Pancreas (tissue), 10 donors: ENCODE results near the gene CHRNA10. TPM values are rescaled to one million over a fixed set of nuclear protein-coding genes. Genes with fewer than 3 reads are reported as not detected.
"Not testable (repeated sequence)": the region's sequence is repeated elsewhere in the genome, so short reads cannot be mapped to it uniquely, and the experiment has no call there.

Experiments used
- ATAC-seq, 4 donors: fragments of 200-7000 bp; cut with Tn5 transposase; one replicate each; pipeline versions ENCODE4 v1.8.0 to v1.9.1; 2020; ENCODE audit warnings: mild to moderate bottlenecking in 4 of 4, moderate library complexity in 4 of 4
- DNase-seq, 6 donors: peaks; one replicate each; pipeline ENCODE4 v3.0.0-alpha.2; 2020
- FAIRE-seq: peaks from 2 replicates; lab custom pipeline; 2012; peaks lifted over from hg19 to GRCh38; lab: Jason Lieb, UNC
- H3K27ac ChIP-seq, 4 donors: fragments of 200-600 bp; sonication (generic); 1 replicate in 3 of 4; 2 replicates in 1 of 4; pipeline versions ENCODE4 v1.5.0 to v1.8.0; 2020
- H3K27me3 ChIP-seq, 4 donors: fragments of 200-600 bp; one replicate each; pipeline ENCODE4 v1.8.0; 2021
- H3K36me3 ChIP-seq, 3 donors: fragments of 200-600 bp; sonication (generic) in 1 of 3; one replicate each; pipeline versions ENCODE4 v1.5.0 to v1.8.0; 2020 to 2021
- H3K4me1 ChIP-seq, 3 donors: fragments of 200-600 bp; one replicate each; pipeline ENCODE4 v1.8.0; 2021
- H3K4me3 ChIP-seq, 4 donors: fragments of 200-600 bp; sonication (generic) in 2 of 4; one replicate each; pipeline versions ENCODE4 v1.5.0 to v1.8.0; 2020 to 2021
- H3K9me3 ChIP-seq, 4 donors: fragments of 200-600 bp; one replicate each; pipeline ENCODE4 v1.8.0; 2021
- WGBS, 2 donors: extraction: QIAGEN DNeasy Blood & Tissue Kit; methylation state at CpG; one replicate each; pipeline ENCODE4 v1.1.7; 2013; 5-methylcytosine and 5-hydroxymethylcytosine counted together
- intact Hi-C, 3 donors: fragments of 100-400 bp; cut with DNase I; formaldehyde crosslinking; loops; one replicate each; pipeline versions ENCODE4 v1.11.1 to v1.14.2; 2022
- polyA plus RNA-seq, 2 donors: library from polyadenylated mRNA; stranded (reverse); fragments of 200-250 nt; gene quantifications; one replicate each; pipeline ENCODE4 v1.2.3, GENCODE V29; 2013
- total RNA-seq, 6 donors: library from RNA; stranded (reverse); fragmentation: NEBNext Ultra II Directional in 4 of 6; extraction: Animal tissue kit (Norgen Biotek cat#: 25700) in 4 of 6; gene quantifications; one replicate each; pipeline versions ENCODE4 v1.2.1 to v1.2.4, GENCODE V29; 2021 to 2023
- TF ChIP-seq, protein P1 (sequence below), 4 donors: fragments of 200-600 bp; sonication (generic) in 3 of 4; IDR thresholded peaks; one replicate each; pipeline versions ENCODE4 v1.5.0 to v1.8.0; 2021; ENCODE audit warnings: antibody characterized with exemption in 4 of 4
- donor health status: healthy with polysubstance abuse.
- donor health status: DM: no; HTN: no; CAD: no; lungs with moderate emphysema.
- donor health status: DM: no; HTN: no; CAD: no.
- donor health status: control.
- donor health status: control.
- donor health status: Bipolar disorder and iron deficiency.
- donor health status: DM: yes; HTN: yes; CAD: no.
- donor health status: DM: no; HTN: no; CAD: no.
- donor health status: DM: no; HTN: no; CAD: no.
- donor health status: DM: yes; HTN: yes; CAD: no.

The CHRNA10 gene
- total and polyA plus RNA-seq, 8 donors, result 0.35 to 3.1 (median 0.54) TPM

DNA sequence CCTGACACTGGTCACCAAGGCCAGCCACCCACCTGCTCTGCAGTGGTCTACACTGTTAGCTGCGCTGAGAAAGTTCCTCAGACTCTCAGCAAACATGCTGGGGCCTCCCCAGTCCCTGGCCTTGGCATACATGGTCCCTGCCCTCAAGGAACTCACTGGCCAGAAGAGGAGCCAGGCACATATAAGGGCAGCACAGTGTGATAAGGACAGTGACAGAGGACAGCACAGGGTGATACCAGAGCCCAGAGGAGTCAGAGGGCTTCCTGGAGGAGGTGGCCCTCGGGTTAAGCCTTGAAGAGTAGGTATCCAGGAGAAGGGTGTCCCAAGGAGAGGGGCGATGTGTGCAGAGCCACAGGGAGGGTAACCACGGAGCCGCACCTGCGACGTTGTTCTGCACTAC is 25.6 kb downstream of the CHRNA10 start:
- H3K36me3 ChIP-seq, result no peaks in the 10 kb centered on the region
- 68 to 71% methylated on average over 7 of the region's 7 CpGs for WGBS, 2 donors
- FAIRE-seq (no peak), ATAC-seq (no peak), DNase-seq (no peak)
- no peak overlapping the region for H3K4me3 ChIP-seq
- TF ChIP-seq, protein P1, sequence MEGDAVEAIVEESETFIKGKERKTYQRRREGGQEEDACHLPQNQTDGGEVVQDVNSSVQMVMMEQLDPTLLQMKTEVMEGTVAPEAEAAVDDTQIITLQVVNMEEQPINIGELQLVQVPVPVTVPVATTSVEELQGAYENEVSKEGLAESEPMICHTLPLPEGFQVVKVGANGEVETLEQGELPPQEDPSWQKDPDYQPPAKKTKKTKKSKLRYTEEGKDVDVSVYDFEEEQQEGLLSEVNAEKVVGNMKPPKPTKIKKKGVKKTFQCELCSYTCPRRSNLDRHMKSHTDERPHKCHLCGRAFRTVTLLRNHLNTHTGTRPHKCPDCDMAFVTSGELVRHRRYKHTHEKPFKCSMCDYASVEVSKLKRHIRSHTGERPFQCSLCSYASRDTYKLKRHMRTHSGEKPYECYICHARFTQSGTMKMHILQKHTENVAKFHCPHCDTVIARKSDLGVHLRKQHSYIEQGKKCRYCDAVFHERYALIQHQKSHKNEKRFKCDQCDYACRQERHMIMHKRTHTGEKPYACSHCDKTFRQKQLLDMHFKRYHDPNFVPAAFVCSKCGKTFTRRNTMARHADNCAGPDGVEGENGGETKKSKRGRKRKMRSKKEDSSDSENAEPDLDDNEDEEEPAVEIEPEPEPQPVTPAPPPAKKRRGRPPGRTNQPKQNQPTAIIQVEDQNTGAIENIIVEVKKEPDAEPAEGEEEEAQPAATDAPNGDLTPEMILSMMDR (IDR thresholded peaks at IDR 0.05), result no peak
- H3K27ac ChIP-seq, result no peak overlapping the region
- peaks cover 0 to 4% (median 4%) of the 10 kb centered on the region in 3 donors for H3K4me1 ChIP-seq
- intact Hi-C loops, result no loop called here
- no peaks in the 10 kb centered on the region for H3K27me3 ChIP-seq
- no peaks in the 10 kb centered on the region for H3K9me3 ChIP-seq

DNA sequence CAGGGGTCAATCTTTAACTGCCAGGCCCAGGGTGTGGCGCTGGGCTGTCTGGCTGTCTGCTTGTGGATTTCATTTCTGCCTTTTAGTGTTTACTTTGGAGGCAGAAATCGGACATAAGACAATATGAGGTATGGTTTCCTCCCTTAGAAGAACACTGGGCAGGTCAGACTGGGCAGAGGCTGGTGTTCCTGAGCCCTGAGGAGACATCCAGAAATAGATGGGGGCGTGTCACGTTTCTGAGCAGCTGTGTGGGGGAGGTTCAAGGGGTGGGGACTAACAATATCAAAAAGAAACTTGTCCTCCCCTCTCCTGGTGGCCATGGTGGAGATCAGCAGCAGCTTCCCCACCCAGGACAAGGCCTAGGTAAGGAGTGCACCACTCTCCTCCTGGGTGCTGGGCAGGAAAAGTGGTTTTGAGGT is 26.4 kb downstream of the CHRNA10 start, which contains the start of gene ART1:
Gene ART1, plus strand, starts transcription at position 312 of the 419 bp plus-strand sequence. CDS start 14,086 bp downstream, outside the sequence.
- Histone ChIP-seq H3K27me3 (no peaks in the 10 kb centered on the region), H3K36me3 (no peaks in the 10 kb centered on the region), H3K9me3 (no peaks in the 10 kb centered on the region), H3K4me1 (peaks cover 0 to 4% (median 4%) of the 10 kb centered on the region in 3 donors), H3K27ac (no peak within 1 kb of the TSS), H3K4me3 (no peak within 1 kb of the TSS)
- FAIRE-seq (no peak), ATAC-seq (no peak), DNase-seq (no peak)
- WGBS, 2 donors, result 65 to 78% methylated on average over 4 of the region's 4 CpGs
- intact Hi-C loops, result no loop called here
- TF ChIP-seq, protein P1 (IDR thresholded peaks at IDR 0.05), result no peak

DNA sequence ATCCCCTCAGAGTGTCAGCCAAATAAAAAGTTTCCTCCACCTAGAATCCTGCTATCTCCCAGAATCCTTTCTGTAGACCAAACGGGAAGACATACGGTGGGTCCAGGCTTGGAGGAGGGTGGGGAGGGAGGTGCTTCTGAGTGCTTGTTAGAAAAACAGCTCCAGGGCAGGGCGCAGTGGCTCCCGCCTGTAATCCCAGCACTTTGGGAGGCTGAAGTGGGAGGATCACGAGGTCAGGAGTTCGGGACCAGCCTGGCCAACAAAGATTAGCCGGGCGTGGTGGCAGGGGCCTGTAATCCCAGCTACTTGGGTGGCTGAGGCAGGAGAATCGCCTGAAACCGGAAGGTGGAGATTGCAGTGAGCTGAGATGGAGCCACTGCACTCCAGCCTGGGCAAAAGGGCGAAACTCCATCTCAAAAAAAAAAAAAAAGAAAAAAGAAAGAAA is 28.1 kb downstream of the CHRNA10 start:
- H3K36me3 ChIP-seq, H3K4me3 ChIP-seq, FAIRE-seq, intact Hi-C loops, H3K4me1 ChIP-seq, ATAC-seq, DNase-seq, H3K27me3 ChIP-seq, H3K9me3 ChIP-seq, H3K27ac ChIP-seq: not testable (repeated sequence)
- WGBS, 2 donors, result 55 to 66% methylated on average over 11 of the region's 11 CpGs

DNA sequence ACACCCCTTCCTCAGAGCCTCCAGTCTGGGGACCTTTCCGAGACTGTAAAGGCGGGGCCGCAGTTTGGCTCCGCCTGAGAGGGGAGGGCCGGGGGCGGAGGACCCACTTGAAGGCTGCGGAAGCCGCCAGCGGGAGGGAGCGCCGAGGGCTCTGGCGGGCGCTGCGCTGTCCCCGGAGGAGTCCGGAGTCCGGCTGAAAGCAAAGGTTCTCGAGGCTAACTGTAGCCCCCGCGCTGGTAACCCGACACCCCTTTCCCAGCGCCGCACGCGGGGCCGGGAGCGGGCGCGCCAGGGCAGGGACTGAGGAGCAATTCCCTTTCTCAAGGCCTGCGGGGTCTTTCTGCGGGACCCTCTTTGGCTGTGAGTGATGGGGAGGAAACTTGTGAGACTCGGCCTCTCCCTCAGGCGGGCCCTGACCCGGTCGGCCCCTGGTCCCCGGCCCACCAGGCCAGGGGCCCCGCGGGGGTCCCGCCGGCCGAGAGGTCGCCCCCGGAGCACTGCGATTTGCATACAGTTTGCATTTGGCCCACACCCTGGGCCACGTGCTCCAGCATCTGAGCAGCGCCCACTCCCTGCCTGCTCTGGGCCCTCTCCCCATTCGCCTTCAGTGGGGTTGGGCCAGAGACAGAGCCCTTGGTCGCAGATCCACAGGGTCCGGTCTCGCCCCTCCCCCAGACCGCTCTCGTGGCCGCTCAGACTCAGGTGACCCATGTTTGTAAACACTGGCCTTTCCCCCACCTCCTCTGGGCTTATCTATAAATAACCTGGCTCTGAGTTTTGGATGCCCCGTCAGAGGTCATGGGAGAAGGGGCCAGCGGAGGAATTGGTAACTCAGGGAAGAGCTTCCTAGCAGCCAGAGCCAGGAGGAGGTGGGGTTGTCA is 28.9 kb downstream of the CHRNA10 start:
- Histone ChIP-seq H3K36me3 (no peaks in the 10 kb centered on the region), H3K27ac (no peak overlapping the region)
- intact Hi-C loops, result no loop called here

DNA sequence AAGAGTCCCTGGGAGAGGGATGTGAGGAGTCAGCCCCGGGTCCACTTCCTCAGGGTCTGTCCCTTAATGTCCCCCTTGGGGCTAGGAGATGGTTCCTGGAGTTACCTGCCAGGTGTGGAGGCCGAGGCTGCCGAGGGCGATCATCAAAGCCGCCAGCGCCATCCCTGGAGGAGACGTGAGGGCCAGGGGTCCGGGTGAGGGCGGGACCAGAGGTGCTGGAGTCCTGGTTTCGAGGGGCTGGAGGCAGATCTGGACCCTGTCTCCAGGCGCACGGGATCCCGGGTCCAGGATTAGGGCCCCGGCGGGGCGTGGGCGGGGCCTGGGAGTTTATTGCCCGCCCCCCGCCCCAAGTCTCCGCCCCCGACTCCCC is 29.5 kb downstream of the CHRNA10 start, which contains the start of gene ART5:
Gene ART5, minus strand, starts transcription at position 292 of the 370 bp plus-strand sequence. Its CDS starts 130 bp downstream, at position 162.
- TF ChIP-seq, protein P1 (IDR thresholded peaks at IDR 0.05), result no peak
- Histone ChIP-seq H3K4me3 (peak within 1 kb of the TSS; percentile 23 to 66 (median 46)), H3K9me3 (no peaks in the 10 kb centered on the region), H3K27me3 (no peaks in the 10 kb centered on the region), H3K4me1 (peaks cover 0 to 4% (median 4%) of the 10 kb centered on the region in 3 donors), H3K27ac (no peak within 1 kb of the TSS), H3K36me3 (no peaks in the 10 kb centered on the region)
- 14 to 16% methylated on average over 16 to 21 of the region's 21 CpGs for WGBS, 2 donors
- no peak for FAIRE-seq
- intact Hi-C loops, result no loop called here
- peak in 2 of 6 donors; percentile 6 to 71 for DNase-seq
- no peak for ATAC-seq

More for the DNA sequence above, 28.9 kb downstream of the CHRNA10 start:
- 1% methylated on average over 52 to 55 of the region's 55 CpGs for WGBS, 2 donors
- FAIRE-seq (no peak), DNase-seq (peak; percentile 76 to 88 (median 84)), ATAC-seq (peak; percentile 88 to 97 (median 94))
- Histone ChIP-seq H3K27me3 (no peaks in the 10 kb centered on the region), H3K9me3 (no peaks in the 10 kb centered on the region), H3K4me1 (peaks cover 0 to 4% (median 4%) of the 10 kb centered on the region in 3 donors), H3K4me3 (peak overlapping the region; percentile 23 to 66 (median 46))
- TF ChIP-seq, protein P1 (IDR thresholded peaks at IDR 0.05), result no peak
